GM12878 (cell line): Measurements from ENCODE around the gene CTIF. TPM values are rescaled to one million over a fixed set of nuclear protein-coding genes. Genes with fewer than 3 reads are reported as not detected.

Experiments
- ATAC-seq: fragments of 200-7000 bp; cut with Tn5 transposase; 3 replicates; pipeline ENCODE4 v1.9.1; 2020; ENCODE audit warnings: mild to moderate bottlenecking, moderate library complexity
- BruUV-seq: library from RNA; stranded (reverse); fragments of 400-500 nt; replicated peaks from 2 replicates; lab custom pipeline; 2021; lab: Mats Ljungman, UMichigan
- CTCF ChIA-PET: fragments of 300-600 bp; sonication (Branson Sonifier 250); formaldehyde crosslinking; extraction: SDS; loops from one replicate; lab custom pipeline; 2021; ENCODE audit warnings: inconsistent platforms; lab: Yijun Ruan, JAX
- POLR2A ChIA-PET: fragments of 350-600 bp; formaldehyde crosslinking; extraction: SDS; loops from one replicate; lab custom pipeline; 2021; ENCODE audit warnings: inconsistent platforms; lab: Charles Lee
- RAD21 ChIA-PET: fragments of 300-600 bp; sonication (Branson Sonifier 250); formaldehyde crosslinking; loops from one replicate; lab custom pipeline; 2023; ENCODE audit warnings: antibody characterized with exemption; ENCODE audit not compliant: unreplicated experiment; lab: Charles Lee
- SMC1A ChIA-PET: fragments of 300-600 bp; sonication (Branson Sonifier 250); formaldehyde crosslinking; loops from one replicate; lab custom pipeline; 2023; ENCODE audit not compliant: unreplicated experiment, uncharacterized antibody; lab: Charles Lee
- DNase-seq: peaks from one replicate; pipeline ENCODE4 v3.0.0-alpha.2; 2011; ENCODE audit warnings: low read depth, low spot score
- FAIRE-seq: peaks from 3 replicates; lab custom pipeline; 2011; peaks lifted over from hg19 to GRCh38; lab: Jason Lieb, UNC
- H2AFZ ChIP-seq: 2 replicates; pipeline ENCODE4 v1.6.0; 2011; ENCODE audit warnings: low read depth, low read length, control low read depth; ENCODE audit not compliant: control insufficient read depth
- H3K27ac ChIP-seq: 2 replicates; pipeline ENCODE4 v1.5.1; 2011; ENCODE audit warnings: control low read depth; ENCODE audit not compliant: control insufficient read depth, insufficient read depth
- H3K27me3 ChIP-seq, 2 experiments: replicated peaks in 1 of 2; 2 replicates each; pipeline versions ENCODE4 v1.6.0 to v1.6.1; 2011; ENCODE audit warnings: low read length in 1 of 2; ENCODE audit not compliant: control insufficient read depth in 2 of 2, insufficient read depth in 2 of 2
- H3K36me3 ChIP-seq, 2 experiments: 2 replicates each; pipeline ENCODE4 v1.5.1; 2011; ENCODE audit warnings: low read length in 1 of 2; ENCODE audit not compliant: control insufficient read depth in 2 of 2, insufficient read depth in 2 of 2
- H3K4me1 ChIP-seq: 2 replicates; pipeline ENCODE4 v1.6.1; 2011; ENCODE audit warnings: mild to moderate bottlenecking, low read length, moderate library complexity, mixed read lengths; ENCODE audit not compliant: control insufficient read depth, insufficient read depth
- H3K4me2 ChIP-seq: 2 replicates; pipeline ENCODE4 v1.6.0; 2011; ENCODE audit warnings: control low read depth; ENCODE audit not compliant: control insufficient read depth, insufficient read depth
- H3K4me3 ChIP-seq: fragments of 200-600 bp; sonication (generic); 2 replicates; pipeline ENCODE4 v1.5.1; 2016
- H3K79me2 ChIP-seq: 2 replicates; pipeline ENCODE4 v1.6.0; 2011; ENCODE audit warnings: low read length; ENCODE audit not compliant: control insufficient read depth, insufficient read depth
- H3K9ac ChIP-seq: 2 replicates; pipeline ENCODE4 v1.8.0; 2011; ENCODE audit warnings: low read length, control low read depth, mixed read lengths; ENCODE audit not compliant: control insufficient read depth, insufficient read depth
- H3K9me3 ChIP-seq: replicated peaks from 3 replicates; pipeline ENCODE4 v1.5.1; 2011; ENCODE audit warnings: mild to moderate bottlenecking, low read length; ENCODE audit not compliant: control insufficient read depth, insufficient read depth
- H4K20me1 ChIP-seq: 2 replicates; pipeline ENCODE4 v1.6.0; 2011; ENCODE audit not compliant: control insufficient read depth, insufficient read depth
- BCLAF1 ChIP-seq: fragments of 450-650 bp; IDR thresholded peaks from 2 replicates; pipeline ENCODE4 v1.6.1; 2017; ENCODE audit warnings: antibody characterized with exemption, mild to moderate bottlenecking, moderate library complexity
- BHLHE40 ChIP-seq, 2 experiments: fragments of 450-650 bp in 1 of 2; IDR thresholded peaks; 2 replicates each; pipeline ENCODE4 v1.6.1; 2011 to 2017; ENCODE audit warnings: low read depth in 2 of 2, borderline replicate concordance in 1 of 2, improper control_type of control experiment in 1 of 2, low read length in 1 of 2, mild to moderate bottlenecking in 1 of 2
- BRCA1 ChIP-seq: IDR thresholded peaks from 2 replicates; pipeline ENCODE4 v1.6.1; 2011; ENCODE audit warnings: low read depth, low read length, improper control_type of control experiment
- CBX5 ChIP-seq: sonication (generic); IDR thresholded peaks from 2 replicates; pipeline ENCODE4 v1.6.1; 2016; ENCODE audit warnings: low read depth, moderate library complexity, mild to moderate bottlenecking, inconsistent platforms
- HDAC6 ChIP-seq: fragments of 200-600 bp; sonication (generic); IDR thresholded peaks from one replicate; pipeline ENCODE4 v1.8.0; 2017; ENCODE audit warnings: antibody characterized with exemption; ENCODE audit not compliant: unreplicated experiment
- LARP7 ChIP-seq: fragments of 450-650 bp; IDR thresholded peaks from 2 replicates; pipeline ENCODE4 v1.6.1; 2017; ENCODE audit warnings: mild to moderate bottlenecking
- NFIC ChIP-seq: IDR thresholded peaks from 2 replicates; pipeline ENCODE4 v1.6.1; 2012; ENCODE audit warnings: low read depth, mild to moderate bottlenecking, inconsistent platforms, low read length, moderate library complexity
- POU2F2 ChIP-seq: IDR thresholded peaks from 3 replicates; pipeline ENCODE4 v1.6.1; 2011; ENCODE audit warnings: low read depth, mild to moderate bottlenecking, low read length, borderline replicate concordance
- RAD21 ChIP-seq: IDR thresholded peaks from 2 replicates; pipeline ENCODE4 v1.6.1; 2011; ENCODE audit warnings: mild to moderate bottlenecking, low read depth, low read length, moderate library complexity; ENCODE audit not compliant: insufficient read depth
- SMARCA5 ChIP-seq: fragments of 450-650 bp; IDR thresholded peaks from 2 replicates; pipeline ENCODE4 v1.6.1; 2017; ENCODE audit warnings: mild to moderate bottlenecking
- TCF3 ChIP-seq: IDR thresholded peaks from 2 replicates; pipeline ENCODE4 v1.6.1; 2012; ENCODE audit warnings: low read depth, mild to moderate bottlenecking, low read length, borderline replicate concordance; ENCODE audit not compliant: insufficient read depth
- ZNF384 ChIP-seq: IDR thresholded peaks from 2 replicates; pipeline ENCODE4 v1.6.1; 2012; ENCODE audit warnings: low read depth, mild to moderate bottlenecking, low read length, improper control_type of control experiment, borderline replicate concordance
- ZNF592 ChIP-seq: fragments of 450-650 bp; IDR thresholded peaks from 2 replicates; pipeline ENCODE4 v1.6.1; 2017; ENCODE audit warnings: mild to moderate bottlenecking, moderate library complexity
- WGBS: methylation state at CpG from one replicate; pipeline ENCODE4 v1.1.6; 2016; ENCODE audit warnings: low lambda C conversion rate; ENCODE audit not compliant: insufficient replicate concordance, insufficient coverage; ENCODE audit errors: missing lambda C conversion rate; 5-methylcytosine and 5-hydroxymethylcytosine counted together
- in situ Hi-C: fragments of 300-500 bp; cut with MboI; formaldehyde crosslinking; loops from 9 replicates; pipeline ENCODE4 v1.14.3; 2018; ENCODE audit warnings: mixed read lengths
- intact Hi-C: fragments of 100-400 bp; cut with micrococcal nuclease; formaldehyde crosslinking; loops from one replicate; pipeline ENCODE4 v1.14.2; 2022; ENCODE audit not compliant: unreplicated experiment
- polyA plus RNA-seq, 11 experiments: library from polyadenylated mRNA; depleted of rRNA in 4 of 11; unstranded in 6 of 11; stranded (reverse) in 5 of 11; fragments of >200 nt; fragmentation: Nextera tagmentation in 4 of 11; fragmentation: Illumina TruSeq in 1 of 11; extraction: Ambion mirVana in 4 of 11; extraction: Trizol in 1 of 11; gene quantifications; 1 replicate in 1 of 11; 2 replicates in 10 of 11; pipeline versions ENCODE4 v1.2.1 to v1.2.3, GENCODE V29; 2011 to 2016; ENCODE audit warnings: inconsistent platforms in 2 of 11, missing spikeins in 2 of 11, low read depth in 1 of 11
- total RNA-seq, 4 experiments: library from RNA; depleted of rRNA in 3 of 4; stranded (reverse); fragments of >200 nt in 3 of 4; fragmentation: Illumina TruSeq in 1 of 4; extraction: Trizol in 1 of 4; gene quantifications; 2 replicates each; pipeline versions ENCODE4 v1.2.1 to v1.2.3, GENCODE V29; 2013 to 2021

The CTIF gene
- total and polyA plus RNA-seq, 10 of the 15 experiments (the other 5 are each of a cell fraction or from before 2014, with no cell fraction given) = 0.06 to 11.6 (median 2.5) TPM

- CTCF ChIA-PET = interaction anchor here (0.6 to 0.7 kb wide), 2 partner anchors 13 to 140 kb away, joined by 3 read pairs; no protein-coding TSS in a partner anchor
- in situ Hi-C loops (no loop called here), intact Hi-C loops (no loop called here)
- no peak for FAIRE-seq
- H3K36me3 ChIP-seq = no peaks in the 10 kb centered on the region; a peak in 1 of 4 replicates
- TF ChIP-seq BRCA1 (no peak), TCF3 (no peak), CBX5 (no peak), POU2F2 (no peak), RAD21 (no peak), BCLAF1 (no peak), HDAC6 (no peak), LARP7 (no peak), SMARCA5 (no peak), ZNF592 (no peak), NFIC (no peak), ZNF384 (no peak), BHLHE40 (IDR thresholded peaks at IDR 0.05; ENCODE audit: borderline replicate concordance in 1 of 2, low read depth in 2 of 2, low read length in 1 of 2) (no peak)
- H3K27me3 ChIP-seq = no peaks in the 10 kb centered on the region
- no peak overlapping the region for H3K9ac ChIP-seq
- no peak for ATAC-seq
- no peak overlapping the region for H3K27ac ChIP-seq
- no TSS peak for BruUV-seq
- SMC1A ChIA-PET = interaction anchor here (0.7 to 4.8 kb wide), 5 partner anchors 8 to 160 kb away, joined by 3 to 63 read pairs (median 27); no protein-coding TSS in a partner anchor
- DNase-seq = no peak
- POLR2A ChIA-PET = interaction anchor here (1.0 to 1.5 kb wide), 3 partner anchors 13 to 32 kb away, joined by 3 to 4 read pairs (median 4); no protein-coding TSS in a partner anchor
- WGBS = 92% methylated on average over 1 of the region's 1 CpG
- no peaks in the 10 kb centered on the region for H3K79me2 ChIP-seq
- H2AFZ ChIP-seq = no peak overlapping the region
- no peak overlapping the region for H3K4me2 ChIP-seq
- H3K4me3 ChIP-seq = no peak overlapping the region
- RAD21 ChIA-PET = interaction anchor here (1.5 to 6.7 kb wide), 5 partner anchors 8 to 44 kb away, joined by 4 to 86 read pairs (median 6); no protein-coding TSS in a partner anchor
- H3K9me3 ChIP-seq = no peaks in the 10 kb centered on the region; the same call in 2 of the 3 replicates
- H3K4me1 ChIP-seq = peaks cover 47% of the 10 kb centered on the region
- H4K20me1 ChIP-seq = no peaks in the 10 kb centered on the region
Measured at GRCh38 chr18:48788373-48788772, 249.5 kb downstream of the CTIF start.
